Pancreas (tissue), 10 donors: ENCODE data around the gene DHCR24. TPM values are rescaled to one million over a fixed set of nuclear protein-coding genes. Genes with fewer than 3 reads are reported as not detected.
A peak's percentile ranks its signal among the peaks of the same experiment; 100 is the strongest.

ENCODE experiments used
- ATAC-seq, 4 donors: fragments of 200-7000 bp; cut with Tn5 transposase; one replicate each; pipeline versions ENCODE4 v1.8.0 to v1.9.1; 2020; ENCODE audit warnings: mild to moderate bottlenecking in 4 of 4, moderate library complexity in 4 of 4
- DNase-seq, 6 donors: peaks; one replicate each; pipeline ENCODE4 v3.0.0-alpha.2; 2020
- FAIRE-seq: peaks from 2 replicates; lab custom pipeline; 2012; peaks lifted over from hg19 to GRCh38; lab: Jason Lieb, UNC
- H3K27ac ChIP-seq, 4 donors: fragments of 200-600 bp; sonication (generic); 1 replicate in 3 of 4; 2 replicates in 1 of 4; pipeline versions ENCODE4 v1.5.0 to v1.8.0; 2020
- H3K27me3 ChIP-seq, 4 donors: fragments of 200-600 bp; one replicate each; pipeline ENCODE4 v1.8.0; 2021
- H3K36me3 ChIP-seq, 3 donors: fragments of 200-600 bp; sonication (generic) in 1 of 3; one replicate each; pipeline versions ENCODE4 v1.5.0 to v1.8.0; 2020 to 2021
- H3K4me1 ChIP-seq, 3 donors: fragments of 200-600 bp; one replicate each; pipeline ENCODE4 v1.8.0; 2021
- H3K4me3 ChIP-seq, 4 donors: fragments of 200-600 bp; sonication (generic) in 2 of 4; one replicate each; pipeline versions ENCODE4 v1.5.0 to v1.8.0; 2020 to 2021
- H3K9me3 ChIP-seq, 4 donors: fragments of 200-600 bp; one replicate each; pipeline ENCODE4 v1.8.0; 2021
- WGBS, 2 donors: extraction: QIAGEN DNeasy Blood & Tissue Kit; methylation state at CpG; one replicate each; pipeline ENCODE4 v1.1.7; 2013; 5-methylcytosine and 5-hydroxymethylcytosine counted together
- intact Hi-C, 3 donors: fragments of 100-400 bp; cut with DNase I; formaldehyde crosslinking; loops; one replicate each; pipeline versions ENCODE4 v1.11.1 to v1.14.2; 2022
- polyA plus RNA-seq, 2 donors: library from polyadenylated mRNA; stranded (reverse); fragments of 200-250 nt; gene quantifications; one replicate each; pipeline ENCODE4 v1.2.3, GENCODE V29; 2013
- total RNA-seq, 6 donors: library from RNA; stranded (reverse); fragmentation: NEBNext Ultra II Directional in 4 of 6; extraction: Animal tissue kit (Norgen Biotek cat#: 25700) in 4 of 6; gene quantifications; one replicate each; pipeline versions ENCODE4 v1.2.1 to v1.2.4, GENCODE V29; 2021 to 2023
- TF ChIP-seq, protein P1 (sequence below), 4 donors: fragments of 200-600 bp; sonication (generic) in 3 of 4; IDR thresholded peaks; one replicate each; pipeline versions ENCODE4 v1.5.0 to v1.8.0; 2021; ENCODE audit warnings: antibody characterized with exemption in 4 of 4
- donor health status: healthy with polysubstance abuse.
- donor health status: DM: no; HTN: no; CAD: no; lungs with moderate emphysema.
- donor health status: DM: no; HTN: no; CAD: no.
- donor health status: control.
- donor health status: control.
- donor health status: Bipolar disorder and iron deficiency.
- donor health status: DM: yes; HTN: yes; CAD: no.
- donor health status: DM: no; HTN: no; CAD: no.
- donor health status: DM: no; HTN: no; CAD: no.
- donor health status: DM: yes; HTN: yes; CAD: no.

Gene DHCR24
- total and polyA plus RNA-seq, 8 donors, result 10.6 to 64.7 (median 23.6) TPM

DNA sequence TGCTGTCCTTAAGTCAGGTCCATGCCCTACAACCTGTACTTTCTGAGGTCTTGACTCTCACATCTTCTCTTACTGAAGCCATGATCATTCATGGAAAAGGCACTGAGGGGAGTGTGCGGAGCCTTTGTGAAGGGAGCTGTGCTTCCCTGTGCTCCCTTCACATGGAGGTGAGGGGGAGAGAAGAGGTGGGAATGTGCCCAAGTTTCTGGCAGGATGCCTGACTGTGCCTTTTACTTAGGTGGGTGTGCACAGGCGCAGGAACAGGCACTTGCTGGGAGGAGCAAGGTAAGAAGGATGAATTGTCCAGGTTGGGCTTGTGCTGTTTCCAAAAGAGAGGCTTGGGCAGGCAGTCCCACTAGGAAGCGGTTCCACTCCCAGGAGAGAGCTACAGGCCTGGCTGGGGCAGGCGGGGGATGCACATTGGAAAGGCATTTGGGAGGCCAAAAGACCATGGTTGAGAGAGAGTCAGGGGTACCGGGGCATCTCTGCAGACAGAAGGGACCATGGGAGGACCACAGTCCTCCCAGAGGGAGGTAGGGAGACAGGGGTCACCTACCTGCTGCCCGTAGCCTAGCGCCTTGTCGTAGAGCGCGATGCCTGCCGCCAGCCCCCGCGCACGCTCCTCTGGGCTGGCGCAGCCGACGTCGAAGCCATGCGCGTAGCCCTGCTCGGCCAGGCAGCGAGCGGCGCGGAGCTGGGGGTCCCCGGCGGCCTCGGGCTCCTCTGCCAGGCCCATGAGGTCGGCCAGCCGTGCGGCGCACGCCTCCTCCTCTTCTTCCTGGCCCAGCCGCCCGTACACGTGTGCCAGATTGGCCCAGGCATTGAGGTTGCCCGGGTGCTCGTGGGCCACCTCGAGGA lies 86.7 kb downstream of the DHCR24 start:
- TF ChIP-seq, protein P1, sequence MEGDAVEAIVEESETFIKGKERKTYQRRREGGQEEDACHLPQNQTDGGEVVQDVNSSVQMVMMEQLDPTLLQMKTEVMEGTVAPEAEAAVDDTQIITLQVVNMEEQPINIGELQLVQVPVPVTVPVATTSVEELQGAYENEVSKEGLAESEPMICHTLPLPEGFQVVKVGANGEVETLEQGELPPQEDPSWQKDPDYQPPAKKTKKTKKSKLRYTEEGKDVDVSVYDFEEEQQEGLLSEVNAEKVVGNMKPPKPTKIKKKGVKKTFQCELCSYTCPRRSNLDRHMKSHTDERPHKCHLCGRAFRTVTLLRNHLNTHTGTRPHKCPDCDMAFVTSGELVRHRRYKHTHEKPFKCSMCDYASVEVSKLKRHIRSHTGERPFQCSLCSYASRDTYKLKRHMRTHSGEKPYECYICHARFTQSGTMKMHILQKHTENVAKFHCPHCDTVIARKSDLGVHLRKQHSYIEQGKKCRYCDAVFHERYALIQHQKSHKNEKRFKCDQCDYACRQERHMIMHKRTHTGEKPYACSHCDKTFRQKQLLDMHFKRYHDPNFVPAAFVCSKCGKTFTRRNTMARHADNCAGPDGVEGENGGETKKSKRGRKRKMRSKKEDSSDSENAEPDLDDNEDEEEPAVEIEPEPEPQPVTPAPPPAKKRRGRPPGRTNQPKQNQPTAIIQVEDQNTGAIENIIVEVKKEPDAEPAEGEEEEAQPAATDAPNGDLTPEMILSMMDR (IDR thresholded peaks at IDR 0.05), result no peak
- Histone ChIP-seq H3K4me1 (peaks cover 3 to 18% (median 6%) of the 10 kb centered on the region in 3 donors), H3K4me3 (peak overlapping the region; percentile 47 to 68 (median 57)), H3K36me3 (no peaks in the 10 kb centered on the region), H3K27ac (peak overlapping the region; percentile 70 to 83 (median 75)), H3K27me3 (no peaks in the 10 kb centered on the region), H3K9me3 (no peaks in the 10 kb centered on the region)
- peak in 3 of 4 donors; percentile 0 to 58 (median 9) for ATAC-seq
- no peak for FAIRE-seq
- intact Hi-C loops, result loop anchor here in 1 of 3 donors (10.0 kb wide), 1 partner anchor 305 kb away; no protein-coding TSS in a partner anchor
- WGBS, 2 donors, result 23 to 27% methylated on average over 17 to 39 of the region's 39 CpGs
- peak in 2 of 6 donors; percentile 48 to 70 for DNase-seq

Other genes starting within 250 kb of the DHCR24 start
- gene MROH7, start 245.4 kb downstream of the DHCR24 start, total RNA-seq, result 1 to 10 TPM in 2 of 6 donors, under 1 TPM in 4; 0.38 to 2.2 (median 0.95) TPM
- 1 to 10 TPM; 2.0 to 4.6 TPM for gene MROH7, start 245.4 kb downstream of the DHCR24 start, polyA plus RNA-seq
- gene TTC4, start 171.3 kb downstream of the DHCR24 start, total RNA-seq, result 1 to 10 TPM; 4.5 to 9.9 (median 7.2) TPM
- gene TTC4, start 171.3 kb downstream of the DHCR24 start, polyA plus RNA-seq, result 10 to 100 TPM in 1 of 2 donors, 1 to 10 TPM in 1; 7.3 to 14.4 TPM
- 1 to 10 TPM; 1.0 to 3.6 (median 2.3) TPM for gene PARS2, start 122.7 kb downstream of the DHCR24 start, total RNA-seq
- gene PARS2, start 122.7 kb downstream of the DHCR24 start, polyA plus RNA-seq, result 1 to 10 TPM in 1 of 2 donors, under 1 TPM in 1; 0.61 to 1.7 TPM
- gene TTC22, start 85.9 kb downstream of the DHCR24 start, total RNA-seq, result 10 to 100 TPM in 1 of 6 donors, 1 to 10 TPM in 5; 6.7 to 10.6 (median 7.7) TPM
- 1 to 10 TPM; 6.1 to 6.2 TPM for gene TTC22, start 85.9 kb downstream of the DHCR24 start, polyA plus RNA-seq
- 1 to 10 TPM; 1.1 to 2.0 (median 1.6) TPM for gene TMEM61, start 93.4 kb upstream of the DHCR24 start, total RNA-seq
- 10 to 100 TPM in 1 of 2 donors, 1 to 10 TPM in 1; 4.6 to 15.6 TPM for gene TMEM61, start 93.4 kb upstream of the DHCR24 start, polyA plus RNA-seq
- gene BSND, start 111.7 kb upstream of the DHCR24 start, total RNA-seq, result not detected
- gene BSND, start 111.7 kb upstream of the DHCR24 start, polyA plus RNA-seq, result under 1 TPM; 0.02 to 0.04 TPM
- gene PCSK9, start 152.4 kb upstream of the DHCR24 start, total RNA-seq, result 10 to 100 TPM in 1 of 6 donors, 1 to 10 TPM in 4, under 1 TPM in 1; 0.95 to 10.1 (median 1.6) TPM
- 1 to 10 TPM; 3.4 to 4.9 TPM for gene PCSK9, start 152.4 kb upstream of the DHCR24 start, polyA plus RNA-seq